ENCODE data around the gene FCRL3.

FCRL3 gene

GRCh38 chr1:157748262-157748817 is 47.8 kb upstream of the FCRL3 start (continued):
- TF ChIP-seq ZNF610 (tag by site-specific recombination; IDR thresholded peaks at IDR 0.05; ENCODE audit: borderline replicate concordance) = no peak
- TF ChIP-seq GFI1B (tag by site-specific recombination; IDR thresholded peaks at IDR 0.05) = no peak
- TF ChIP-seq MZF1 (tag by site-specific recombination; IDR thresholded peaks at IDR 0.05; ENCODE audit: borderline replicate concordance) = no peak
- TF ChIP-seq KLF17 (tag by site-specific recombination; IDR thresholded peaks at IDR 0.05) = no peak
- TF ChIP-seq ZNF692 (tag by site-specific recombination; IDR thresholded peaks at IDR 0.05) = no peak
- no peak for TF ChIP-seq ZNF211 (tag by site-specific recombination; IDR thresholded peaks at IDR 0.05; ENCODE audit: low read depth)
- no peak for TF ChIP-seq ZNF629 (tag by site-specific recombination; IDR thresholded peaks at IDR 0.05)
- no peak for TF ChIP-seq ZSCAN16 (tag by site-specific recombination; IDR thresholded peaks at IDR 0.05)
- TF ChIP-seq ZBTB11 (tag by site-specific recombination; conservative IDR thresholded peaks at IDR 0.05; ENCODE audit: low read depth) = peak; percentile 36; the same call in 1 of the 2 replicates
- TF ChIP-seq ZNF19 (tag by site-specific recombination; IDR thresholded peaks at IDR 0.05; ENCODE audit: low read depth) = no peak
- TF ChIP-seq ZNF426 (tag by site-specific recombination; IDR thresholded peaks at IDR 0.05) = peak; percentile 41
- TF ChIP-seq ZNF354C (tag by site-specific recombination; IDR thresholded peaks at IDR 0.05; ENCODE audit: borderline replicate concordance, low read depth) = no peak
- no peak for TF ChIP-seq ZNF366 (tag by site-specific recombination; conservative IDR thresholded peaks at IDR 0.05)
- TF ChIP-seq ZNF623 (tag by site-specific recombination; IDR thresholded peaks at IDR 0.05) = 0 out of 2 replicates have a peak, but pooled peaks have one; percentile 31
- no peak for TF ChIP-seq ZNF18 (tag by site-specific recombination; IDR thresholded peaks at IDR 0.05)
- no peak for TF ChIP-seq ZNF341 (tag by site-specific recombination; IDR thresholded peaks at IDR 0.05; ENCODE audit: low read depth)
- no peak for TF ChIP-seq GLIS2 (tag by site-specific recombination; IDR thresholded peaks at IDR 0.05)
- TF ChIP-seq ZNF830 (tag by site-specific recombination; IDR thresholded peaks at IDR 0.05; ENCODE audit: low read depth) = no peak
- TF ChIP-seq ZNF449 (tag by site-specific recombination; IDR thresholded peaks at IDR 0.05) = no peak
- no peak for TF ChIP-seq ZNF202 (tag by site-specific recombination; IDR thresholded peaks at IDR 0.05; ENCODE audit: borderline replicate concordance)
- TF ChIP-seq MEIS1 (CRISPR knock-in tag; IDR thresholded peaks at IDR 0.05; ENCODE audit: borderline replicate concordance) = no peak
- peak; percentile 64 for TF ChIP-seq ZNF518A (tag by site-specific recombination; conservative IDR thresholded peaks at IDR 0.05; ENCODE audit: low read depth)
- no peak for TF ChIP-seq ZNF776 (tag by site-specific recombination; IDR thresholded peaks at IDR 0.05; ENCODE audit: borderline replicate concordance)
- no peak for TF ChIP-seq ZBTB21 (tag by site-specific recombination; IDR thresholded peaks at IDR 0.05)
- TF ChIP-seq ZBTB1 (tag by site-specific recombination; IDR thresholded peaks at IDR 0.05) = no peak
- TF ChIP-seq ZBTB7A (tag by site-specific recombination; IDR thresholded peaks at IDR 0.05; ENCODE audit: low read depth) = no peak

Measured in HEK293 (cell line).